ENCODE data around the gene EN2.

DNA sequence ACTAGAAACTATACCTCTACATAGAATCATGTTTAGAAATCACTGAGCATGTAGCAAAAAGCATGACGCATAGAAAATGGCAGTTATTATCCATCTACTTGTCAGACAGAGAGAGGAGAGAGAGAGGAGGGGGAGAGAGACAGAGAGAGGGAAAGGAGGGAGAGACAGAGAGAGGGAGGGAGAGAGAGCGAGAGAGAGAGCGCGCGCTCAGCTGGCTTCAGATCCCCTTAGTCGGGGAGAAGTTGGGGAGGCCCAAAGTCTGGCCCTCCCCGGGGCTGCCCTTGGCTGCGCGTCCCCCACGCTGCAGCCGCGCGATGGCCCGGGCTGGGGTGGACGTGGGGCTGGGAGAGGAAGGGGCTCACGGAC, 51.4 kb downstream of the EN2 start:
- TF ChIP-seq CTCF (IDR thresholded peaks at IDR 0.05): no peak
- TF ChIP-seq POLR2AphosphoS5 (IDR thresholded peaks at IDR 0.05; ENCODE audit: low read depth, low read length): no peak
- TF ChIP-seq, protein P1, sequence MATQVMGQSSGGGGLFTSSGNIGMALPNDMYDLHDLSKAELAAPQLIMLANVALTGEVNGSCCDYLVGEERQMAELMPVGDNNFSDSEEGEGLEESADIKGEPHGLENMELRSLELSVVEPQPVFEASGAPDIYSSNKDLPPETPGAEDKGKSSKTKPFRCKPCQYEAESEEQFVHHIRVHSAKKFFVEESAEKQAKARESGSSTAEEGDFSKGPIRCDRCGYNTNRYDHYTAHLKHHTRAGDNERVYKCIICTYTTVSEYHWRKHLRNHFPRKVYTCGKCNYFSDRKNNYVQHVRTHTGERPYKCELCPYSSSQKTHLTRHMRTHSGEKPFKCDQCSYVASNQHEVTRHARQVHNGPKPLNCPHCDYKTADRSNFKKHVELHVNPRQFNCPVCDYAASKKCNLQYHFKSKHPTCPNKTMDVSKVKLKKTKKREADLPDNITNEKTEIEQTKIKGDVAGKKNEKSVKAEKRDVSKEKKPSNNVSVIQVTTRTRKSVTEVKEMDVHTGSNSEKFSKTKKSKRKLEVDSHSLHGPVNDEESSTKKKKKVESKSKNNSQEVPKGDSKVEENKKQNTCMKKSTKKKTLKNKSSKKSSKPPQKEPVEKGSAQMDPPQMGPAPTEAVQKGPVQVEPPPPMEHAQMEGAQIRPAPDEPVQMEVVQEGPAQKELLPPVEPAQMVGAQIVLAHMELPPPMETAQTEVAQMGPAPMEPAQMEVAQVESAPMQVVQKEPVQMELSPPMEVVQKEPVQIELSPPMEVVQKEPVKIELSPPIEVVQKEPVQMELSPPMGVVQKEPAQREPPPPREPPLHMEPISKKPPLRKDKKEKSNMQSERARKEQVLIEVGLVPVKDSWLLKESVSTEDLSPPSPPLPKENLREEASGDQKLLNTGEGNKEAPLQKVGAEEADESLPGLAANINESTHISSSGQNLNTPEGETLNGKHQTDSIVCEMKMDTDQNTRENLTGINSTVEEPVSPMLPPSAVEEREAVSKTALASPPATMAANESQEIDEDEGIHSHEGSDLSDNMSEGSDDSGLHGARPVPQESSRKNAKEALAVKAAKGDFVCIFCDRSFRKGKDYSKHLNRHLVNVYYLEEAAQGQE (IDR thresholded peaks at IDR 0.05; ENCODE audit: insufficient read depth in 1 of 2, low read depth in 2 of 2, low read length in 1 of 2): no peak

Measured in Panc1 (cell line).